Iris pigment epithelial cell (primary cell): ENCODE results near the gene GAL3ST1.
"Not testable (repeated sequence)": the region's sequence is repeated elsewhere in the genome, so short reads cannot be mapped to it uniquely, and the experiment has no call there.

ENCODE experiments used
- DNase-seq: peaks from one replicate; pipeline ENCODE4 v3.0.0-alpha.2; 2011; ENCODE audit warnings: low read depth

GAL3ST1 gene

DNA sequence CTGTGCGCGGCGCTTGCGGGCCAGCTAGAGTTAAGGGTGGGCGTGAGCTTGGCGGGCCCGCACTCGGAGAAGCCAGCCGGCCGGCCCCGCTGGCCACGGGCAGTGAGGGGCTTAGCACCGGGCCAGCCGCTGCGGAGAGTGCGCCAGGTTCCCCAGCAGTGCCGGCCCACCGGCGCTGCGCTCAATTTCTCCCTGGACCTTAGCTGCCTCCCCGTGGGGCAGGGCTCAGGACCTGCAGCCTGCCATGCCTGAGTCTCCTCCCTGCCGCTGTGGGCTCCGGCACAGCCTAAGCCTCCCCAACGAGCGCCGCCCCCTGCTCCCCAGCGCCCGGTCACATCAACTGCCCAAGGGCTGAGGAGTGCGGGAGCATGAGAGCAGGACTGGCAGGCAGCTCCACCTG lies 22.4 kb upstream of the GAL3ST1 start:
- no peak for DNase-seq

DNA sequence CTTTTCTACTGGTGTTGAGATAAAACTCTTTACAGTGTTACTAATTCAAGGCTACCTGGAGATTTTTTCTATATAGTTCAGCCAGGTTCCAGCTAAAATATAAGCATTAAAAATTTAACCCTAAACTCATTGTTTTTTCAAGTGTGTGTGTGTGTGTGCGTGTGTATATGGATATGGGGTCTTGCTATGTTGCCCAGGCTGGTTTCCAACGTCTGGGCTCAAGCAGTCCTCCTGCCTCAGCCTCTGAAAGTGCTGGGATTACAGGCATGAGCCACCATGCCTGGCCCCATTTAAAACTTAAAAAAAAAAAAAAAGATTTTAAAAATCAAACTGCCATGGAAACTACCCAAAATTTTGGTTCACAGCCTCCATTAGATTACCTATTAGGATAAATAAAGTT lies 21.7 kb upstream of the GAL3ST1 start:
- no peak for DNase-seq

DNA sequence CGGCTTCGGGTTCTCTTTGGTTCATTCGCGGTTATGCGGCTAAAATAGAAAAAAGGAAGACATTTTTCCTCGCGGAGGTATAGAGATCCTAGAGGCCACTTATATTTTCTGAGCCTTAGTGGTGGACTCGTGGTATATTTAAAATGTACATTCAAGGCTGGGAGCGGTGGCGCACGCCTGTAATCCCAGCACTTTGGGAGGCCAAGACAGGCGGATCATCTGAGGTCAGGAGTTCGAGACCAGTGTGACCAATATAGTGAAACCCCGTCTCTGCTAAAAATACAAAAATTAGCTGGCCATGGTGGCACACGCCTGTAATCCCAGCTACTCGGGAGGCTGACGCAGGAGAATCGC lies 17.9 kb upstream of the GAL3ST1 start:
- not testable (repeated sequence) for DNase-seq

DNA sequence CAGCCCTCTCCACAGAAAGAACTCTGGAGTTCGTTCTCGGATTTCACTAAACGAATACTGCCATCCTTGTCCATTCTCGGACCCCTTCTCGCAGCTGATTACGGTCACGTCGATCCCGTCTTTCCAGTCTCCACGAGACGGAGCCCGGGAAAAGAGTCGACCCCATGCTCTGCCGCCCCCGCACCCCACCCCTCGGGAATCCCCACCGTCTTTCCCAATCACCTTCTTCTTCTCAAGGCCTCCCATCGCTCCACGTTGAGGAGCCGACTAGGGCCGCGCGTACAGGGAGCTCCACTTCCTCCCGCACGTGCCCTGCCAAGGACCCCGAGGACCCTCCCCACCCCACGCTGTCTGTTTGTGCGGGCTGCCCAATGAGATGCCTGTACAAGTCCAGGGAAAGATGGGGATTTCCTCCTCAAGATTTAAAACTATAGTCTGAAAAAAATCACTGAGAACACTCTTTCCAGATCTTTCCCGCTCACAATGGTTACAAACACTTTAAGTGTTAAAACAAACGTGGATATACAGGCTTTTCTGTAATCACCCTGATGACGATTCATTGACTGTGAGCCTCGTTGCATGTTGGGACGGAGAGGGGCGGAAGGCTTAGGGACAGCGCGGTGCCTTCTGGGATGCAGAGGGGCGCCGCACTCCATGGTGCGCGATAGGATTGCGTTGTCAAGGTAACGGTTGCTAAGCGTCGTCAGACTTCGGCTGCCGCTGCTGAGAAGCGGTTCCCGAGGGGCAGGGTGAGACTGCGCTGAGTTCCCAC lies 17.3 kb upstream of the GAL3ST1 start, which contains the start of gene PES1:
Gene PES1, minus strand, starts transcription at position 323 of the 772 bp plus-strand sequence. Its CDS starts 77 bp downstream, at position 246.
- DNase-seq, result peak; percentile 99

DNA sequence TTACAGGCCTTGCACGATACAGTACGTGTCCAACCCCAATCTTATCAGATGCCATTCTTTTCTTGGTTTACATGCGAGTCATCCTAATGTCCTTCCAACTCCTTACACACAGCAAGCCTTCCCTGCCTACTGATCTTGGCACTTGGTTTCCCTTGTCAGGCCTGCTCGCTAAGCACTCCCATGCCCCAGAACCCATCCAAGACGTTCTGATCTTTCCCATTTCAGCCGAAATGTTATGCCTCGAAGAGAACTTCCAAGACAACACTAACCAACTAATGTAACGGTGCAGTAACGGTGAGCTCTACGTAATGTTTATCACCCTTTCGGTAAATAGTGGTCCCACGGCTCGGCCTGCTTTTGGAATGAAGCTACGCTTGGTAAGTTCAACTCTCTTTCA lies 16.7 kb upstream of the GAL3ST1 start:
- DNase-seq, result peak; percentile 57

DNA sequence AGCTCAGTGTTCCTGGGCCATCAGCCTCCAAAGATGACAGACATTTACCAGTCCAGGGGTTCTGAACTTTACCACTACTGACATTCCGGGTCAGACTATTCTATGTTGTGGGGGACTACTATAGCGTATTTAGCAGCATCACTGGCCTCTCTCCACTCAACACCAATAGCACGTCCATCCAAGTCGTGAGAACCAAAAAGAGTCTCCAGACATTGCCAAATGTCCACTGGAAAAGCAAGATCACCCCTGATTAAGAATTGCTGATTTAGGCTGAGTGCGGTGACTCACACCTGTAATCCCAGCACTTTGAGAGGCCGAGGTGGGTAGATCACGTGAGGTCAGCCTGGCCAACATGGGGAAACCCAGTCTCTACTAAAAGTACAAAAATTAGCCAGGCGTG lies 11.9 kb upstream of the GAL3ST1 start:
- DNase-seq, result no peak

DNA sequence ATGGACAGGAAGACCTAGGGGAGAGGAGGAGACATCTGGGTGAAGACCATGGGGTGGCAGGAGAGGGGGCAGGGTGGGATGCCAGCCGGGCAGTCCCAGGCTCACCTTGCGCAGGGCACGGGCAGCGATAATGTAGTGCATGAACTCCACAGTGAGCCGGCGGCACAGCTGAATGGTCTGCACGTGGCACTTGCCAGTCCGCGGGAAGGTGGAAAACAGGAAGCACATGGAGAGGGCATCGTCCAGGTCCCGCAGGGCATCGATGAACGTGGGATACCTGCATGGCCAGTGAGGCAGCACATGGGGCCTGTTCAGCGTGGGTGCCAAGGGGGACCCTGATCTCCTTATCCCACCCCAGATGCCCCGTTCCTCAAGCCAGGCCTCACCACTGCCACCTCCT lies 10.0 kb upstream of the GAL3ST1 start:
- DNase-seq, result no peak

DNA sequence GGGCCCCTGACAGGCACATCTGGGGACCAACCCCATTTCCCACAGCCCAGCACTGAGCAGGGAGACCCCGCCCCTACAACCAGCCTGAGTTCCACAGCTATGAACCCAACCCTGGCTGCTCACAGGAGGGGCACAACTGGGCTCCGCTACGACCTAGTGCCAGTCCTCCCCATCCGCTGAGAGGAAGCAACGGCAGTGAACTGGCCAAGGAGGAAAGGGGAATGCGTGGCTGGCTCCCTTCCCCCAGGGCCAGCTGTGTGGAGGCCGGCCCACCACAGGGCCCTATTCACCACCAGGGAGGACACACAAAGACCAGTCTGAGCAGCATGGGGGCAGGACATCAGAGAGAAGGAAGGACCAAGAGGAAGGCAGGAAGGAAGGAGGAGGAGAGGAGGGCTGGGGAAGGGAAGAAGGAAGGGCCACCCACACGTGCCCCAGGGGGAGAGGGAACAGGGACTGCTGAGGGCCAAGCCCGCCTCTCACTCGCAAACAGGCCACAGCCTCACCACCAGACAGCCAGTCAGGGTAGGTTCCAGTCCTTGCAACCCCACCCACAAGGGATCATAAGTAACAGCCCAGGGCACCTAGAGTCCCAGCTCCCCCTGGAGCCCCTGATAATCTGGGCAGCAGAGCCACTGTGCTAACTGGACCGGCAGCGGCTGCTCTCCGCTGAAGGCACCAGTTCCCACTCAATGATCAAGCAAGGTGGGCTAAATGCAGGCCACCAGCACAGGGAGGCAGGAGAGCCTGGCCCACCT lies 8.5 kb upstream of the GAL3ST1 start:
- no peak for DNase-seq

DNA sequence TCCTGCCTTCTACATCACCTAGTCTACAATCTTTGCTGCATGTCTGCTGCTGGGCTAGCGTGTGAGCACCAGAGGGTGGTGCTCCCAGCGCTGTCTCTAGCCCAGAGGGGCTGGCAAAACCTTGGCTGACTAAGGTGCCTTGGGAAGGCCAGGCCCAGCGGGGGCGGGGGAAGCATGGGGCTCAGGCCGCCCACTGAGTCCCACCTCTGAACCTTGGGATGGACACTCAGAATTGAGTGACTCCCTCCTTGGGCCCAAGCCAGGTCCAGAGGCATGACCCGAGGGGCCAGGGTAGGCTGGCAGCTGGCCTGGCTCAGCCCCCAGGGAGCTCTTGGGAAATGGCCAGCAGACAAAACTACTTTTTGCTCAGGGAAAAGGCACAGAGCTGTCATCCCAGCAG lies 7.6 kb upstream of the GAL3ST1 start:
- no peak for DNase-seq

DNA sequence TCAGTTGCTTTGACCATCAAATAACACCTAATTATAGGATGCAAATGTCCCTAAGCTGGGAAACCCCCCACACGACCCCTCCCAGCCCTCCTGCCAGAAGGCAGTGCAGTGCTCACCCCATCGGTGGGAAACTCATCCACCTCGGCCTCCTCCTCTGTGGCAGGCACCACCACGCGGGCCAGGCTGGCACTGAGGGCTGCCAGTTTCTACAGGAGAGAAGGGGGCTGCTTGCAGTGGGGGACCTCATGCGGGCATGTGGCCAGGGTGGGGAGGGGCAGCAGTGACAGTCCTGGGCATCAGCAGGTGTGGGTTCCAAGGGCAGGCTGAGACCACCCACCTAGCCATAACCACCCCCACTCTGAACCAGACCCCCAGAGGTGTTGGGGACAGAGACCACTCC lies 6.4 kb upstream of the GAL3ST1 start:
- DNase-seq, result no peak

DNA sequence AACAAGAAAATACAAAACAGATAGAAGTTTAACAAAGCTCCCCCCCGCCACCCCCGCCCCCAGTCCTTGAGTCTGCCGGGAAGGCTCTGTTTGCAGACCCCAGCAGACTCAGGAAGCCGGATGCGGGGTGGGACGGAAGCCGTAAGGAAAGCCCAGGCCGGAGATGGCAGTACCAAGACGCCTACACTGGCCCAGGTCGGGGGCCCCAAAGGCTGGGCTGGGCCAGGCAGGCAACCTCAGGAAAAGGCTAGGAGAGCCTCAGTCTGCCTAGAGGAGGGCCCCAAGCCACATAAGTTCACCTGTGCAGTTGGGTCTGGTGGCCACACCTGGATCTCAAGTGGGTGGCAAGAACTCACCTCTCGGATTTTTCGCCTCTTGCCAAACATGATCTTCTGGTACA lies 4.0 kb upstream of the GAL3ST1 start:
- DNase-seq, result no peak

DNA sequence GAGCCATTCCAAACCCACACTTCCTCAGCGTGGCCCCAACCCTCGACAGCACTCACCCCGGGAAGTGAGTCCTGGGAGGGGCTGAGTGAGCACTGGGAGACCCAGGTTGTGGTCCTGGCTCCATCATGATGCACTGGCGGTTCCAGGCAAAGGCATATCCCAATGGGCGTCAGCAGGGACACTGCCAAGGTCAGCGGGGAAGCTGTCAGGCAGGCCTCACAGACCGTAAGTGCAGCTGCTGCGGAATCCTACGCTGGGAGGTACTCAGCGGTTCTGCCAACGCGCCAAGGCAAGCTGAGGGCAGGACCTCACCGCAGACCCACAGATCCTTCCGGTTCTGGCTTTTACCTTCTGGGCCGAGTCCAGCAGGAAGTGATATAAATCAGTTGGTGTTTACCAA lies 1.4 kb upstream of the GAL3ST1 start:
- no peak for DNase-seq

DNA sequence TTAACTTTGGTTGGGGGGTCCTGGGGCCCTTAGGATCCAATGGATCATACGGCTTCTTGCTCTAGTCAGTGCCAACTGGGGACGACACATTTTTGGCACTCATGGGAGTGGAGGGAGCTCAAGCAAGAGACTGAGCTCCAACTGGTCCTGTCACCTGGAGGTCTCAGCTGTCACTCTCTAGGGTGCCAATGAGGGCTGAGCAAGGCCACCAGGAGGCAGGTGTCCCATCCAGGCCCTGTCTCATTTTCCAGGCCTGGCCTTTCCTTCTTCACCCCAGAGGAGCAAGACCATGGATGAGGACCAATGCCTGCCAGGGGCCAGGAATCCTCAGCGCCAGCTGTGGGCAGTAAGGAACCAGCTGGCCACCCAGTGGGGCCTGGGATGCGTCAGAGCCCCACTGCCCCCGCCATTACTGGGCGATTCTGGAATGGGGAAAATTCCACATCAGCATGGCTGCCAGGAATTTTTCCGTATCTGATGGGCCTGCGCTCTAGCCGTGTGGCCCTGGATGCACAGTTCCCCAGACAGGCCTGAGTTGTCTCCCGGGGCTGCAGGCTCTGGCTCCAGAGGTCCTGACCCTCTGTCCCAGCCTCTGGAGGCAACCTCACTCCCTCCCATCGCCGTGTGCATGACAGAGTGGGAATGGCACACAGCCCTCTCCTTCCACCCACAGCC lies 669 bp upstream of the GAL3ST1 start:
- no peak for DNase-seq

DNA sequence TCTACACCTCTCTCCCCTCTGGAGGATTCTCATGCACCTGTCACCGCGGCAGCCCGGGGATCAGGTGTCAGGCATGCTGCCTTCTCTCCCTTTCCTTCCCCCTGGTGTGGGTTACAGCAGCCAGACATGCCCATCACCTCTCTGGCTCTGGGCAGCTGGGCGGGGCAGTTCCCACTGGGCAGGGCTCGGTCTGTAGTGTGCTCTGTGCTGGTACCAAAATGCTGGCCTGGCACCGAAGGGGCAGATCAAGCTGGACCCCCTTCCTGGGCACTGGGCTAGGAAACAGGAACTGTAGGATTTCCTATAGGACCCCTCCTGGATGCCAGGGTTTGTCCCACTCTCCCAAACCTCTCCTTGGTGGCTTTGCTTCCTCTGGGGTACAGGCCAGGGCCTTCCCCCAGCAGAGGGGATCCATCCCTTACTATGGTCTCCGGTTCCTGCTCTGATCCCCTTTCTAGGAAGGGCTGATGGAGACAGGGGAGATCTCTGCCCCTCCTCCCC lies 821 bp downstream of the GAL3ST1 start:
- no peak for DNase-seq

DNA sequence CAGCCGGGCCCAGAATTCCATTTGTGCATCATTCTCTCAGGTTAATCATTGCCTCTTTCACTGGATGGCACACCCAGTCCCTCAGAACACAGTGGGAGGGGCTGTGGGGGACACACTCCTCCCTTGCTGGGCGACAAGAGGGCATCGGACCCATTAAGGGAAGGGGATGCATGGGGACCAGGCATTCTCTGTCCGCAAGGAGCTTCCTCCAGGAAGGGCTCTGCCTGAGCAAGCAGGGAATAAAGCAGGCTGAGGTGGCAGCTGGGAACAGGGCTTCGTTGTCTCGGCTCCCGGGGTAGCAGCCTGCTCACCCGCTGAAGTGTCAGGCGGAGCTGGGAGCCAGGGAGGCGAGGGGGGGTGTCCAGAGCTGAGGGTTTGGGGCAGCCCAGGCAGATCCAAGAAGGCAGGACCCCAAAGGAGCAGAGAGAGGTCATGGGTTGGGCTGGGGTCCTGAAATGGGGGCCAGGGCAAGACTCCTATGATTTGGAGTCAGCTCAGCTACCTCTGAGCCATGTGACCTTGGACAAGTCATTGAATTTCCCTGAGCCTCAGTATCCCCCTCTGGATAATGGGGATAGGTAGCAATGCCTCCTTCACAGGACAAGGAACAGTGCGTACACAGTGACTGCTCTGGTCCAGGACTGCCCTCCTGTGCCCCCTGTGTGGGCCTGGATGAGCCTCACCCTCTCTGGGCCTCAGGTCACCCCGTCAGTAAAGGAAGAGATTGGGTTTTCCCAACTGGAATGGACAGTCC lies 1.4 kb downstream of the GAL3ST1 start:
- DNase-seq, result no peak

DNA sequence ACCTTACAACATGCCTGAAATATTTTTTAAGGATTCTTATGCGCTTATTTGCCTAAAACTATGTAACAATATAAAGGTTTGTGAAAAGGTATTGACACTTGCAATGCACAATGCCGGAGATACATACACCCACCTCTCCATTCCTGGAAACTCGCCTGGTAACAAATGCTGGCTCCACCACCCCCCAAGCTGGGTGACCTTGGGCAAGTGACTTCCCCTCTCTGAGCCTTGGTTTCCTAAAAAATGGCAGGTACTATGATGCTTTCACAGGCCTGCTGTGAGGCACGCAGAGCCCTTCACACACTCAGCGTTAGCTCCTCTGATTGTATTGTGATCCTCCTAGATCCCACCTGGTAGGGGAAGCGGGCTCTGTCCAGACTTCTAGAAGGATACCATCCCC lies 2.3 kb downstream of the GAL3ST1 start:
- no peak for DNase-seq

DNA sequence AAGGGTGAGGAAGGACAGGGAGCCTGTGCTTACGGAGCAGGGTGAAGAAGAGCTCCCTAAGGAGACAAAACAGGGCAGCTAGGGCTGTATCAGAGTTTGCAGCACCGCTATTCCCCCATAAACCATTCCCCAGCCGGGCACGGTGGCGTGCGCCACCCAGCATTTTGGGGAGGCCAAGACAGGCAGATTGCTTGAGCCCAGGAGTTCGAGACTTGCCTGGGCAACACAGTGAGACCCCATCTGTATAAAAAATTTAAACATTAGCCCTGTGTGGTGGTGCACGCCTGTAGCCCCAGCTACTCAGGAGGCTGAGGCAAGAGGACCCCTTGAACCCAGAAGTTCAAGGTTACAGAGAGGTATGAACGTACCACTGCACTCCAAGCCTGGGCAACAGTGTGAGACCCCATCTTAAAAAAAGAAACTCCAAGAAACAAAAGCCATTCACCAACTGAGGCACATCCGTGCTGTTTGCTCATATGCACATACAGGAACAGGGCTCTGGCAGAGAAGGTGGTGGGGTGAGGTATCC lies 4.7 kb downstream of the GAL3ST1 start:
- no peak for DNase-seq

DNA sequence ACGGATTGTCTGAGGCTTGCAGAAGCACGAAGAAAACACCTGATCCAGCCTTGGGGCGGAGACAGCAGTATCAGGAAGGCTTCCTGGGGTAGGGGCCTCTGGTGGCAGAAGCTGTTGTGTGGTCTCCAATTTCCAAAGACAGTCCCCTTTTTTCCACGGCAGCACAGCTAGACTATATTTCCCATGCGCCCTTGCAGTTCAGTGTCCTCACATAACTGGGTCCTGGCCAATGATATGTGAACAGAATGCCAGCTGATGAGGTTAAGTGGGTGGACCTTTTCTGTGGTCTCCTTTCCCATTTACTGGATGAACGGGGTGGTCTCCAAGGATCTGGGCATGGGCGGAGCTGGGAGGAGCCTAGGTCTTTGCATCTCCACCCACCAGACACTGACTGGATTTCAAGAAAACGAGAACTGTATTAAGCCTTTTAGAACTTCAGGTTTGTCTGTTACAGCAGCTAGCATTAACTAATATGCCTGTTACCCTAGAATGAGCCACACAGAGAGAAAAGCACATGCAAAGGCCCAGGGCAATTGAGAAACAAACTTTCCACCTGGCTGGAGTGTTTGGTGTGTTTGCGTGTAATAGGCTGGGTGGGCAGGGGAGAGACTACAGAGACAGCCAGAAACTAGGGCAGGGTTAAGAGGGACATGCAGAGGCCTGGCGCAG lies 6.2 kb downstream of the GAL3ST1 start:
- no peak for DNase-seq

DNA sequence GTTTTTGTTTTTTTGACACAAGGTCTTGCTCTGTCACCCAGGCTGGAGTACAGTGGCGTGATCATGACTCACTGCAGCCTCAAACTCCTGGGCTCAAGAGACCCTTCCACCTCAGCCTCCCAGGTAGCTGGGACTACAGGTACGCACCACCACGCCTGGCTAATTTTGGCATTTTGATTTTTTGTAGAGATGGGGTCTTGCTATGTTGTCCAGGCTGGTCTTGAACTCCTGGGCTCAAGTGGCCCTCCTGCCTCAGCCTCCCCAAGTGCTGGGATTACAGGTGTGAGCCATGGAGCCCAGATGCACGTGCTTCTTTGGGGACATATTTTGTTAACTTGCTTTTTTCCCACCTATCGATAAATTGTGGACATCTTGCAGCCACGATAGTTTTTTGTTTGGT lies 7.2 kb downstream of the GAL3ST1 start:
- not testable (repeated sequence) for DNase-seq

DNA sequence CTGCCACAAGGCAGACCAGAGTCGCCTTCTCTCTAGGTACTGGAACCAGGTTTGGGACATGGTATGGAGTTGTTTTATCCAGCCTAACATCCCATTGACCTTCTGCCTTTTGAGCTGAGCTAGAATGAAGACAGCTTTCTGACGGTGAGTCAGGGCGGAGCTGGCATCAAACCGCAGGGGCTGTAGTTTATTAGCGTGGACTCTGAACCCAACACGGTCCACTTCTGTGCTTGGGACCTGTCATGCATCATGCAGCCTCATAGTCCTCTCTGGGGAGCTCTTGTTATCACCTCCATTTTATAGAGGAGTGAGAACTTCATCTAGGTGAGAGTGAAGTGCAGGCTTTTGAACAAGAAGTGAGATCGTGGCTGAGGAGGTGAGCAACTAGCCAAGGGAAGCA lies 8.3 kb downstream of the GAL3ST1 start:
- no peak for DNase-seq

DNA sequence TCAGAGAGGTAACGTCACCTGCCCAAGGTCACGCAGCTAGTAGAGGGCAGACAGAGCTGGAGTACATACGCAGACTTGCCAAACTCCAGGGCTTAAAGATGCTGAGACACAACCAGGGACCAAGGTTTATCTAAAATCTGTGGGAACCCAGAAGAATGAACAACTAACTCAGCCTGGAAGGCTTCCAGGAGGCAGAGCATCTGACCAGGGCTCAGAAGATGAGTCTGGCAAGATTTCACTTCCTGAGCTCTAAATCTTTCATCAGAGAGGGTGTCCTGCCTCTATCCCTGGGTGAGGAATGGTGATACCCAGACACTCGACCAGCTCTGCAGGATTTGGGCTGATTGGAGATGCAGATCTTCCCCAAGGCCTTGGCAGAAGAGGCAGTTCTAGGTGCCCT lies 9.1 kb downstream of the GAL3ST1 start:
- DNase-seq, result peak; percentile 24
